Breast epithelium (tissue), 3 donors: Measurements from ENCODE around the gene SLC12A5.

Source experiments
- POLR2A ChIP-seq: fragments of 450-650 bp; IDR thresholded peaks from one replicate; pipeline ENCODE4 v1.6.1; 2016; ENCODE audit warnings: antibody characterized with exemption, mild to moderate bottlenecking, moderate library complexity
- TF ChIP-seq, protein P1 (sequence below), 3 donors: fragments of 450-650 bp; IDR thresholded peaks; one replicate each; pipeline ENCODE4 v1.5.1; 2016 to 2017; ENCODE audit warnings: antibody characterized with exemption in 3 of 3, mild to moderate bottlenecking in 3 of 3, moderate library complexity in 3 of 3

DNA sequence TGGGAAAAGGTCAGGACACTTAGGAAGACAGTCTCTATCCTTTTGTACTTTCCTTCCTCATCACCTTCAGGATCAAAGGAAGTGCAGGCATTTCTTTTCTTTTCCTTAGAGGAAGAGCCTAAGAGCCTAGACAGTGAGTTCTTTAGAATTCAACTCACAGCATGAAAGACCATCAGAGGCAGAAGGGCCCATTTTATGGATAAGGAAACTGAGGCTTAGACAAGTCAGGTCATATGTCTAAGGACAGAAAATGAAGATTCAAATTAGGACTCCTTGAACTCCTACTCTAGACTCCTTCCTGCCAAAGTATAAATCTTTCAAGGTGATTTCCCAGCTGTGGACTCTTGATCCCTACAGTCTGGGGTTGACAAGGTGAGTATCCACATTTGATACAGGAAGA is 20.8 kb downstream of the SLC12A5 start:
- TF ChIP-seq, protein P1, sequence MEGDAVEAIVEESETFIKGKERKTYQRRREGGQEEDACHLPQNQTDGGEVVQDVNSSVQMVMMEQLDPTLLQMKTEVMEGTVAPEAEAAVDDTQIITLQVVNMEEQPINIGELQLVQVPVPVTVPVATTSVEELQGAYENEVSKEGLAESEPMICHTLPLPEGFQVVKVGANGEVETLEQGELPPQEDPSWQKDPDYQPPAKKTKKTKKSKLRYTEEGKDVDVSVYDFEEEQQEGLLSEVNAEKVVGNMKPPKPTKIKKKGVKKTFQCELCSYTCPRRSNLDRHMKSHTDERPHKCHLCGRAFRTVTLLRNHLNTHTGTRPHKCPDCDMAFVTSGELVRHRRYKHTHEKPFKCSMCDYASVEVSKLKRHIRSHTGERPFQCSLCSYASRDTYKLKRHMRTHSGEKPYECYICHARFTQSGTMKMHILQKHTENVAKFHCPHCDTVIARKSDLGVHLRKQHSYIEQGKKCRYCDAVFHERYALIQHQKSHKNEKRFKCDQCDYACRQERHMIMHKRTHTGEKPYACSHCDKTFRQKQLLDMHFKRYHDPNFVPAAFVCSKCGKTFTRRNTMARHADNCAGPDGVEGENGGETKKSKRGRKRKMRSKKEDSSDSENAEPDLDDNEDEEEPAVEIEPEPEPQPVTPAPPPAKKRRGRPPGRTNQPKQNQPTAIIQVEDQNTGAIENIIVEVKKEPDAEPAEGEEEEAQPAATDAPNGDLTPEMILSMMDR (IDR thresholded peaks at IDR 0.05): no peak
- TF ChIP-seq POLR2A: no peak
